Mesenchymal stem cell (in vitro differentiated cells and primary cell): ENCODE measurements around the gene AFAP1.

Source experiments
- DNase-seq: peaks from one replicate; pipeline ENCODE4 v3.0.0-alpha.2; 2013
- H2AFZ ChIP-seq: one replicate; pipeline ENCODE4 v1.6.1; 2013; ENCODE audit warnings: low read depth, mild to moderate bottlenecking, control low read depth, inconsistent platforms, low read length, moderate library complexity
- H2AK5ac ChIP-seq: 2 replicates; pipeline ENCODE4 v1.6.1; 2013; ENCODE audit warnings: low read length, moderate library complexity, mild to moderate bottlenecking, inconsistent platforms; ENCODE audit not compliant: severe bottlenecking
- H2BK120ac ChIP-seq: one replicate; pipeline ENCODE4 v1.6.1; 2013; ENCODE audit warnings: low read depth, mild to moderate bottlenecking, inconsistent platforms, low read length, moderate library complexity
- H2BK12ac ChIP-seq, 2 experiments: one replicate each; pipeline ENCODE4 v1.6.1; 2013; ENCODE audit warnings: inconsistent platforms in 2 of 2, low read length in 2 of 2, mild to moderate bottlenecking in 2 of 2, moderate library complexity in 2 of 2, control low read depth in 1 of 2
- H2BK15ac ChIP-seq: one replicate; pipeline ENCODE4 v1.6.1; 2013; ENCODE audit warnings: mild to moderate bottlenecking, low read depth, inconsistent platforms; ENCODE audit not compliant: poor library complexity, severe bottlenecking
- H2BK5ac ChIP-seq: 2 replicates; pipeline ENCODE4 v1.6.1; 2013; ENCODE audit warnings: low read depth, mild to moderate bottlenecking, low read length, control low read depth, inconsistent platforms; ENCODE audit not compliant: poor library complexity, severe bottlenecking
- H3K14ac ChIP-seq, 2 experiments: one replicate each; pipeline ENCODE4 v1.6.1; 2013; ENCODE audit warnings: inconsistent platforms in 2 of 2, low read length in 2 of 2, control low read depth in 1 of 2, mild to moderate bottlenecking in 1 of 2, moderate library complexity in 1 of 2
- H3K18ac ChIP-seq, 2 experiments: one replicate each; pipeline ENCODE4 v1.6.1; 2013; ENCODE audit warnings: inconsistent platforms in 2 of 2, low read length in 2 of 2, control low read depth in 1 of 2, low read depth in 1 of 2, mild to moderate bottlenecking in 1 of 2
- H3K23ac ChIP-seq, 2 experiments: one replicate each; pipeline ENCODE4 v1.6.1; 2013; ENCODE audit warnings: inconsistent platforms in 2 of 2, low read length in 2 of 2, mild to moderate bottlenecking in 2 of 2, moderate library complexity in 2 of 2, control low read depth in 1 of 2
- H3K27ac ChIP-seq: 2 replicates; pipeline ENCODE4 v1.5.1; 2013; ENCODE audit warnings: mild to moderate bottlenecking, moderate library complexity, low read length, control low read depth, inconsistent platforms; ENCODE audit not compliant: poor library complexity, severe bottlenecking
- H3K27me3 ChIP-seq, 2 experiments: 2 replicates each; pipeline versions ENCODE4 v1.6.1 to v1.7.0; 2013; ENCODE audit warnings: low read length in 2 of 2, mild to moderate bottlenecking in 2 of 2, moderate library complexity in 2 of 2, control low read depth in 1 of 2, inconsistent platforms in 1 of 2; ENCODE audit not compliant: control insufficient read depth in 1 of 2, insufficient read depth in 1 of 2
- H3K36me3 ChIP-seq, 2 experiments: 2 replicates each; pipeline versions ENCODE4 v1.6.1 to v1.7.0; 2013; ENCODE audit warnings: low read length in 2 of 2, control low read depth in 1 of 2, inconsistent platforms in 1 of 2, low read depth in 1 of 2, mild to moderate bottlenecking in 1 of 2; ENCODE audit not compliant: insufficient read depth in 2 of 2, control insufficient read depth in 1 of 2
- H3K4ac ChIP-seq, 2 experiments: one replicate each; pipeline ENCODE4 v1.6.1; 2013; ENCODE audit warnings: inconsistent platforms in 2 of 2, low read length in 2 of 2, mild to moderate bottlenecking in 2 of 2, moderate library complexity in 2 of 2, control low read depth in 1 of 2, low read depth in 1 of 2
- H3K4me1 ChIP-seq: 2 replicates; pipeline ENCODE4 v1.6.1; 2013; ENCODE audit warnings: low read depth, low read length, control low read depth; ENCODE audit not compliant: control insufficient read depth, insufficient read depth
- H3K4me2 ChIP-seq: 2 replicates; pipeline ENCODE4 v1.6.1; 2013; ENCODE audit warnings: low read length, mild to moderate bottlenecking, inconsistent platforms; ENCODE audit not compliant: poor library complexity, severe bottlenecking
- H3K4me3 ChIP-seq, 2 experiments: 2 replicates each; pipeline versions ENCODE4 v1.5.1 to v1.7.0; 2013; ENCODE audit warnings: low read length in 2 of 2, mild to moderate bottlenecking in 2 of 2, control low read depth in 1 of 2, low read depth in 1 of 2; ENCODE audit not compliant: insufficient read depth in 1 of 2
- H3K79me1 ChIP-seq: replicated peaks from 2 replicates; pipeline ENCODE4 v1.6.1; 2013; ENCODE audit warnings: mild to moderate bottlenecking, control low read depth, low read length, inconsistent platforms; ENCODE audit not compliant: poor library complexity, severe bottlenecking
- H3K9ac ChIP-seq: 2 replicates; pipeline ENCODE4 v1.7.0; 2013; ENCODE audit warnings: mild to moderate bottlenecking, low read length, moderate library complexity
- H3K9me3 ChIP-seq: 2 replicates; pipeline ENCODE4 v1.7.0; 2013; ENCODE audit warnings: mild to moderate bottlenecking, low read length; ENCODE audit not compliant: control insufficient read depth
- H4K8ac ChIP-seq: one replicate; pipeline ENCODE4 v1.6.1; 2013; ENCODE audit warnings: inconsistent platforms, mild to moderate bottlenecking, low read length, moderate library complexity
- H4K91ac ChIP-seq: one replicate; pipeline ENCODE4 v1.6.1; 2013; ENCODE audit warnings: mild to moderate bottlenecking, low read length, inconsistent platforms
- WGBS: methylation state at CpG from one replicate; pipeline ENCODE4 v1.1.7; 2013; ENCODE audit warnings: mixed read lengths; 5-methylcytosine and 5-hydroxymethylcytosine counted together

The AFAP1 gene

GRCh38 chr4:7716010-7716721, 223.5 kb downstream of the AFAP1 start:
- H2BK120ac ChIP-seq, result no peak overlapping the region
- H3K4me3 ChIP-seq, result no peak overlapping the region
- peaks cover 32 to 34% of the 10 kb centered on the region in 2 experiments for H3K27me3 ChIP-seq
- H3K9me3 ChIP-seq, result no peaks in the 10 kb centered on the region
- no peak overlapping the region for H3K4ac ChIP-seq
- H3K4me2 ChIP-seq, result no peak overlapping the region
- no peak overlapping the region for H2BK15ac ChIP-seq
- 78% methylated on average over 6 of the region's 6 CpGs for WGBS
- H3K23ac ChIP-seq, result no peak overlapping the region
- H3K36me3 ChIP-seq, result peaks cover 0 to 10% of the 10 kb centered on the region in 2 experiments
- no peak overlapping the region for H2BK12ac ChIP-seq
- no peak for DNase-seq
- peaks cover 7% of the 10 kb centered on the region for H3K4me1 ChIP-seq
- no peak overlapping the region for H2BK5ac ChIP-seq
- H4K91ac ChIP-seq, result no peak overlapping the region
- H3K9ac ChIP-seq, result no peak overlapping the region
- H2AK5ac ChIP-seq, result no peak overlapping the region
- H3K14ac ChIP-seq, result no peak overlapping the region
- H2AFZ ChIP-seq, result no peak overlapping the region
- H3K79me1 ChIP-seq, result no peaks in the 10 kb centered on the region
- no peak overlapping the region for H3K27ac ChIP-seq
- H4K8ac ChIP-seq, result no peak overlapping the region
- H3K18ac ChIP-seq, result no peak overlapping the region

GRCh38 chr4:7715271-7716009, 224.2 kb downstream of the AFAP1 start:
- Histone ChIP-seq H2BK15ac (no peak overlapping the region), H3K14ac (no peak overlapping the region), H2BK5ac (no peak overlapping the region), H3K4ac (no peak overlapping the region), H3K27me3 (peaks cover 31 to 32% of the 10 kb centered on the region in 2 experiments), H2AK5ac (no peak overlapping the region), H2BK120ac (no peak overlapping the region), H3K36me3 (peaks cover 0 to 10% of the 10 kb centered on the region in 2 experiments), H3K27ac (no peak overlapping the region), H3K4me1 (peaks cover 7% of the 10 kb centered on the region), H3K4me2 (no peak overlapping the region), H2BK12ac (no peak overlapping the region), H4K8ac (no peak overlapping the region), H3K23ac (no peak overlapping the region), H3K79me1 (no peaks in the 10 kb centered on the region), H3K18ac (no peak overlapping the region), H3K4me3 (no peak overlapping the region), H4K91ac (no peak overlapping the region), H3K9ac (no peak overlapping the region), H3K9me3 (no peaks in the 10 kb centered on the region), H2AFZ (no peak overlapping the region)
- 89% methylated on average over 11 of the region's 11 CpGs for WGBS
- no peak for DNase-seq

DNA sequence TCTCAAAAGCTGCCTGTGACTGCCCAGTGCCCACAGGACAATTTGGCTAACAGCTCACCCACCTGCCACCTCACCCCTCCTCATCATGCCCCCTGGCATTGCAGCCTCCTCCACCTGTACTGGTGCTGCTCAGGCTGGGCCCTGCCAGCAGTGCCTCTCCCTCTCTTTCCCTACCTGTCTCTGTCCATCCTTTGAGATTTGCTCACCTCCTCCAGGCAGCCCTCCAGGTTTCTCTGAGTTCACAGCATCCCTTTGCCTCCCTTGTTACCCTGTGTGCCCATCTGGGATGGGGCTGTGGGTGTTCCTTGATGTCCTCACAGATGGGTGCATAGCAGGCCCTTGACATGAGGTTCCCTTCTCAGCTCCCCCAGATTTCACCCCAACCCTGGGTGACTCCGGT, 224.9 kb downstream of the AFAP1 start:
- peaks cover 27 to 32% of the 10 kb centered on the region in 2 experiments for H3K27me3 ChIP-seq
- H3K4ac ChIP-seq, result no peak overlapping the region
- DNase-seq, result no peak
- H4K91ac ChIP-seq, result no peak overlapping the region
- peaks cover 0 to 10% of the 10 kb centered on the region in 2 experiments for H3K36me3 ChIP-seq
- H3K18ac ChIP-seq, result no peak overlapping the region
- no peak overlapping the region for H2BK12ac ChIP-seq
- H3K23ac ChIP-seq, result no peak overlapping the region
- 94% methylated on average over 1 of the region's 1 CpG for WGBS
- no peak overlapping the region for H2BK120ac ChIP-seq
- H3K9ac ChIP-seq, result no peak overlapping the region
- peak overlapping the region in 1 of 2 experiments; percentile 15 for H3K14ac ChIP-seq
- no peak overlapping the region for H4K8ac ChIP-seq
- peaks cover 9% of the 10 kb centered on the region for H3K4me1 ChIP-seq
- no peak overlapping the region for H3K27ac ChIP-seq
- H2BK5ac ChIP-seq, result no peak overlapping the region
- no peak overlapping the region for H2AFZ ChIP-seq
- H2AK5ac ChIP-seq, result no peak overlapping the region
- H2BK15ac ChIP-seq, result no peak overlapping the region
- peak overlapping the region in 1 of 2 experiments; percentile 15 for H3K4me3 ChIP-seq
- H3K79me1 ChIP-seq, result no peaks in the 10 kb centered on the region
- no peak overlapping the region for H3K4me2 ChIP-seq
- no peaks in the 10 kb centered on the region for H3K9me3 ChIP-seq

DNA sequence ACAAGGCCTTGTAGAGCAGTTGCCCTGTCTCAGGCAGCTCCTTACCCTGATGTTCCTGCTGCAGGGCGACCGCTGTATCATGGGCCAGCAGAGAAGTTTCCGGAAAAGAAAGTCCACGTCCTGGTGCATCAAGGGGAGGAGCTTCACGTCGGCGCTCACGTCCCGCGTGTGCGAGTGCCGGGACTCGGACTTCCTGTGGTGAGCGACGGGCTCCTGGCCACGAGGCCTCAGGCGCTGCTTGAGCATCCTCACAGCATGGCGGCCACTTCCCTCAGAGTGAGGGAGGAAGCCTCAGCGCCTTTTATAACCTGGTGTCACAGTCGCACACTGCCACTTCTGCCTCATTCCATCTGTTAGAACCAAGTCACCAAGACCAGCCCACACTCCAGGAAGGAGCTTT, 225.5 kb downstream of the AFAP1 start:
- no peak overlapping the region for H3K27ac ChIP-seq
- peaks cover 0 to 10% of the 10 kb centered on the region in 2 experiments for H3K36me3 ChIP-seq
- no peaks in the 10 kb centered on the region for H3K79me1 ChIP-seq
- H3K14ac ChIP-seq, result no peak overlapping the region
- H3K4me1 ChIP-seq, result peaks cover 8% of the 10 kb centered on the region
- no peak overlapping the region for H2BK12ac ChIP-seq
- H4K8ac ChIP-seq, result no peak overlapping the region
- no peak overlapping the region for H3K23ac ChIP-seq
- no peak overlapping the region for H3K4ac ChIP-seq
- H2AK5ac ChIP-seq, result no peak overlapping the region
- no peak overlapping the region for H3K4me3 ChIP-seq
- H3K27me3 ChIP-seq, result peaks cover 23 to 36% of the 10 kb centered on the region in 2 experiments
- 94% methylated on average over 19 of the region's 20 CpGs for WGBS
- H3K9ac ChIP-seq, result no peak overlapping the region
- H3K4me2 ChIP-seq, result no peak overlapping the region
- H4K91ac ChIP-seq, result no peak overlapping the region
- H2BK15ac ChIP-seq, result no peak overlapping the region
- H2BK5ac ChIP-seq, result no peak overlapping the region
- no peaks in the 10 kb centered on the region for H3K9me3 ChIP-seq
- no peak for DNase-seq
- no peak overlapping the region for H3K18ac ChIP-seq
- no peak overlapping the region for H2BK120ac ChIP-seq
- no peak overlapping the region for H2AFZ ChIP-seq
